ENCODE data around the gene TRPC1.

Gene TRPC1

GRCh38 chr3:142694225-142694624, 29.6 kb upstream of the TRPC1 start:
- Histone ChIP-seq H3K27me3 (ENCODE audit: insufficient read depth, low read length, poor library complexity) (no peaks in the 10 kb centered on the region), H3K27ac (ENCODE audit: low read length) (no peak overlapping the region), H3K9ac (ENCODE audit: low read depth, low read length) (no peak overlapping the region), H4K20me1 (ENCODE audit: insufficient read depth, low read length) (no peaks in the 10 kb centered on the region), H3K4me3 (ENCODE audit: low read depth in 1 of 2, low read length in 2 of 2) (no peak overlapping the region), H3K9me3 (ENCODE audit: insufficient read depth, low read length, severe bottlenecking) (no peaks in the 10 kb centered on the region), H3K36me3 (ENCODE audit: insufficient read depth, low read length) (no peaks in the 10 kb centered on the region; the same call in 1 of the 2 replicates), H3K4me1 (ENCODE audit: insufficient read depth, low read length) (no peaks in the 10 kb centered on the region), H3K79me2 (ENCODE audit: insufficient read depth, low read length) (no peaks in the 10 kb centered on the region), H3K4me2 (ENCODE audit: insufficient read depth, low read length) (no peak overlapping the region), H2AFZ (ENCODE audit: low read depth, low read length) (no peak overlapping the region)
- DNase-seq (no peak), ATAC-seq (ENCODE audit: insufficient read depth, low read depth) (no peak)
- no peak for TF ChIP-seq CTCF (IDR thresholded peaks at IDR 0.05; ENCODE audit: borderline replicate concordance, extremely low read depth, low read length, poor library complexity, severe bottlenecking)
- TF ChIP-seq EZH2 (IDR thresholded peaks at IDR 0.05; ENCODE audit: borderline replicate concordance, low read depth, low read length, severe bottlenecking): no peak

GRCh38 chr3:142705198-142705597, 18.6 kb upstream of the TRPC1 start:
- TF ChIP-seq EZH2 (IDR thresholded peaks at IDR 0.05; ENCODE audit: borderline replicate concordance, low read depth, low read length, severe bottlenecking): no peak
- no peak for TF ChIP-seq CTCF (IDR thresholded peaks at IDR 0.05; ENCODE audit: borderline replicate concordance, extremely low read depth, low read length, poor library complexity, severe bottlenecking)
- no peak overlapping the region for H3K27ac ChIP-seq (ENCODE audit: low read length)
- no peak overlapping the region for H3K9ac ChIP-seq (ENCODE audit: low read depth, low read length)
- H3K79me2 ChIP-seq (ENCODE audit: insufficient read depth, low read length): no peaks in the 10 kb centered on the region
- H3K36me3 ChIP-seq (ENCODE audit: insufficient read depth, low read length): no peaks in the 10 kb centered on the region; the same call in 1 of the 2 replicates
- H3K4me1 ChIP-seq (ENCODE audit: insufficient read depth, low read length): no peaks in the 10 kb centered on the region
- DNase-seq (no peak), ATAC-seq (ENCODE audit: insufficient read depth, low read depth) (no peak)
- no peaks in the 10 kb centered on the region for H3K27me3 ChIP-seq (ENCODE audit: insufficient read depth, low read length, poor library complexity)
- H4K20me1 ChIP-seq (ENCODE audit: insufficient read depth, low read length): no peaks in the 10 kb centered on the region
- no peak overlapping the region for H2AFZ ChIP-seq (ENCODE audit: low read depth, low read length)
- H3K9me3 ChIP-seq (ENCODE audit: insufficient read depth, low read length, severe bottlenecking): no peaks in the 10 kb centered on the region
- no peak overlapping the region for H3K4me3 ChIP-seq (ENCODE audit: low read depth in 1 of 2, low read length in 2 of 2)
- no peak overlapping the region for H3K4me2 ChIP-seq (ENCODE audit: insufficient read depth, low read length)

GRCh38 chr3:142706321-142707127, 17.3 kb upstream of the TRPC1 start:
- Histone ChIP-seq H3K9ac (ENCODE audit: low read depth, low read length) (no peak overlapping the region), H3K4me1 (ENCODE audit: insufficient read depth, low read length) (no peaks in the 10 kb centered on the region), H3K79me2 (ENCODE audit: insufficient read depth, low read length) (no peaks in the 10 kb centered on the region), H3K9me3 (ENCODE audit: insufficient read depth, low read length, severe bottlenecking) (no peaks in the 10 kb centered on the region), H4K20me1 (ENCODE audit: insufficient read depth, low read length) (no peaks in the 10 kb centered on the region), H3K27me3 (ENCODE audit: insufficient read depth, low read length, poor library complexity) (no peaks in the 10 kb centered on the region), H2AFZ (ENCODE audit: low read depth, low read length) (no peak overlapping the region), H3K27ac (ENCODE audit: low read length) (no peak overlapping the region), H3K36me3 (ENCODE audit: insufficient read depth, low read length) (no peaks in the 10 kb centered on the region; the same call in 1 of the 2 replicates), H3K4me3 (ENCODE audit: low read depth in 1 of 2, low read length in 2 of 2) (no peak overlapping the region), H3K4me2 (ENCODE audit: insufficient read depth, low read length) (no peak overlapping the region)
- TF ChIP-seq CTCF (IDR thresholded peaks at IDR 0.05; ENCODE audit: borderline replicate concordance, extremely low read depth, low read length, poor library complexity, severe bottlenecking): no peak
- DNase-seq (no peak), ATAC-seq (ENCODE audit: insufficient read depth, low read depth) (no peak)

Measured in DND-41 (cell line).